ENCODE data around the gene FCAR. TPM values are rescaled to one million over a fixed set of nuclear protein-coding genes. Genes with fewer than 3 reads are reported as not detected.
"Not testable (repeated sequence)": the region's sequence is repeated elsewhere in the genome, so short reads cannot be mapped to it uniquely, and the experiment has no call there.

The FCAR gene
- total RNA-seq (ENCODE audit: low replicate concordance): not detected in 2 replicates

GRCh38 chr19:54873990-54874389 lies at the start of gene FCAR:
Gene FCAR, plus strand, starts transcription at chr19:54874235. Its CDS starts 55 bp downstream, at chr19:54874290.
- no peak for DNase-seq (ENCODE audit: low read depth)
- no peak within 1 kb of the TSS for H3K4me3 ChIP-seq (ENCODE audit: low read depth, low read length)
- TF ChIP-seq CTCF (IDR thresholded peaks at IDR 0.05; ENCODE audit: insufficient read depth, low read length): no peak

- not testable (repeated sequence) for DNase-seq (ENCODE audit: low read depth); H3K4me3 ChIP-seq (ENCODE audit: low read depth, low read length)
Observed at GRCh38 chr19:54824416-54824815, 49.6 kb upstream of the FCAR start.

GRCh38 chr19:54825326-54825725 lies 48.7 kb upstream of the FCAR start:
- H3K4me3 ChIP-seq (ENCODE audit: low read depth, low read length); DNase-seq (ENCODE audit: low read depth): not testable (repeated sequence)

- DNase-seq (ENCODE audit: low read depth); H3K4me3 ChIP-seq (ENCODE audit: low read depth, low read length): not testable (repeated sequence)
Observed at GRCh38 chr19:54828064-54828463, 46.0 kb upstream of the FCAR start.

- not testable (repeated sequence) for DNase-seq (ENCODE audit: low read depth); H3K4me3 ChIP-seq (ENCODE audit: low read depth, low read length)
Observed at GRCh38 chr19:54832496-54832895, 41.5 kb upstream of the FCAR start, which contains the start of gene KIR2DS4. Gene KIR2DS4, plus strand, starts transcription at chr19:54832676.

GRCh38 chr19:54835126-54835525 lies 38.9 kb upstream of the FCAR start:
- not testable (repeated sequence) for DNase-seq (ENCODE audit: low read depth); H3K4me3 ChIP-seq (ENCODE audit: low read depth, low read length)

- not testable (repeated sequence) for H3K4me3 ChIP-seq (ENCODE audit: low read depth, low read length); DNase-seq (ENCODE audit: low read depth)
Observed at GRCh38 chr19:54837522-54837921, 36.5 kb upstream of the FCAR start.

- H3K4me3 ChIP-seq (ENCODE audit: low read depth, low read length); DNase-seq (ENCODE audit: low read depth): not testable (repeated sequence)
Observed at GRCh38 chr19:54843171-54843570, 30.9 kb upstream of the FCAR start.

- DNase-seq (ENCODE audit: low read depth); H3K4me3 ChIP-seq (ENCODE audit: low read depth, low read length): not testable (repeated sequence)
Observed at GRCh38 chr19:54850061-54850640, 23.9 kb upstream of the FCAR start, which contains the start of gene KIR3DL2. Gene KIR3DL2, plus strand, starts transcription at chr19:54850443. Its CDS starts 33 bp downstream, at chr19:54850476.

GRCh38 chr19:54850930-54851329 lies 23.1 kb upstream of the FCAR start:
- TF ChIP-seq CTCF (IDR thresholded peaks at IDR 0.05; ENCODE audit: insufficient read depth, low read length): no peak
- DNase-seq (ENCODE audit: low read depth): no peak
- H3K4me3 ChIP-seq (ENCODE audit: low read depth, low read length): no peak overlapping the region

- H3K4me3 ChIP-seq (ENCODE audit: low read depth, low read length): no peak overlapping the region
- no peak for TF ChIP-seq CTCF (IDR thresholded peaks at IDR 0.05; ENCODE audit: insufficient read depth, low read length)
- DNase-seq (ENCODE audit: low read depth): no peak
Observed at GRCh38 chr19:54851353-54851752, 22.7 kb upstream of the FCAR start.

- DNase-seq (ENCODE audit: low read depth); H3K4me3 ChIP-seq (ENCODE audit: low read depth, low read length): not testable (repeated sequence)
Observed at GRCh38 chr19:54855241-54855640, 18.8 kb upstream of the FCAR start.

GRCh38 chr19:54858476-54858875 lies 15.6 kb upstream of the FCAR start:
- H3K4me3 ChIP-seq (ENCODE audit: low read depth, low read length): not testable (repeated sequence)

GRCh38 chr19:54859421-54859820 lies 14.6 kb upstream of the FCAR start:
- DNase-seq (ENCODE audit: low read depth): not testable (repeated sequence)

More at GRCh38 chr19:54858476-54858875, 15.6 kb upstream of the FCAR start:
- not testable (repeated sequence) for DNase-seq (ENCODE audit: low read depth)

GRCh38 chr19:54863459-54863858 lies 10.6 kb upstream of the FCAR start:
- not testable (repeated sequence) for DNase-seq (ENCODE audit: low read depth); H3K4me3 ChIP-seq (ENCODE audit: low read depth, low read length)

More at GRCh38 chr19:54859421-54859820, 14.6 kb upstream of the FCAR start:
- not testable (repeated sequence) for H3K4me3 ChIP-seq (ENCODE audit: low read depth, low read length)
